Measurements from ENCODE around the gene ACTMAP. TPM values are rescaled to one million over a fixed set of nuclear protein-coding genes. Genes with fewer than 3 reads are reported as not detected.

The ACTMAP gene
- total RNA-seq, 1 donor from 2014 or later = 10.4 TPM

GRCh38 chr19:40747536-40747935 lies 2.7 kb downstream of the ACTMAP start:
- H3K4me3 Mint-ChIP-seq (ENCODE audit: unreplicated experiment) = no peak overlapping the region
- no peaks in the 10 kb centered on the region for H3K9me3 Mint-ChIP-seq (ENCODE audit: low read depth)
- TF ChIP-seq CTCF (IDR thresholded peaks at IDR 0.05) = no peak
- H3K27ac Mint-ChIP-seq (ENCODE audit: unreplicated experiment) = no peak overlapping the region
- no peak for DNase-seq (ENCODE audit: low spot score)
- no peaks in the 10 kb centered on the region for H3K27me3 Mint-ChIP-seq (ENCODE audit: low read depth)
- peaks cover 49% of the 10 kb centered on the region for H3K4me1 Mint-ChIP-seq (ENCODE audit: low read depth)
- H3K36me3 Mint-ChIP-seq (ENCODE audit: low read depth) = peaks cover under 1% of the 10 kb centered on the region

- DNase-seq (ENCODE audit: low spot score) = no peak
- Mint-ChIP-seq H3K9me3 (ENCODE audit: low read depth) (no peaks in the 10 kb centered on the region), H3K36me3 (ENCODE audit: low read depth) (no peaks in the 10 kb centered on the region), H3K4me1 (ENCODE audit: low read depth) (peaks cover 39% of the 10 kb centered on the region), H3K27ac (ENCODE audit: unreplicated experiment) (peak overlapping the region; percentile 96), H3K4me3 (ENCODE audit: unreplicated experiment) (peak overlapping the region; percentile 42), H3K27me3 (ENCODE audit: low read depth) (no peaks in the 10 kb centered on the region)
- TF ChIP-seq CTCF (IDR thresholded peaks at IDR 0.05) = no peak
These were observed 4.9 kb downstream of the ACTMAP start for GRCh38 chr19:40745402-40745780.

GRCh38 chr19:40744554-40745401 lies 5.5 kb downstream of the ACTMAP start:
- DNase-seq (ENCODE audit: low spot score) = no peak
- Mint-ChIP-seq H3K9me3 (ENCODE audit: low read depth) (no peaks in the 10 kb centered on the region), H3K4me3 (ENCODE audit: unreplicated experiment) (peak overlapping the region; percentile 42), H3K27ac (ENCODE audit: unreplicated experiment) (peak overlapping the region; percentile 96), H3K27me3 (ENCODE audit: low read depth) (no peaks in the 10 kb centered on the region), H3K4me1 (ENCODE audit: low read depth) (peaks cover 33% of the 10 kb centered on the region), H3K36me3 (ENCODE audit: low read depth) (no peaks in the 10 kb centered on the region)
- TF ChIP-seq CTCF (IDR thresholded peaks at IDR 0.05) = no peak

GRCh38 chr19:40743926-40744325 lies 6.4 kb downstream of the ACTMAP start:
- DNase-seq (ENCODE audit: low spot score) = no peak
- Mint-ChIP-seq H3K4me1 (ENCODE audit: low read depth) (peaks cover 26% of the 10 kb centered on the region), H3K4me3 (ENCODE audit: unreplicated experiment) (no peak overlapping the region), H3K9me3 (ENCODE audit: low read depth) (no peaks in the 10 kb centered on the region), H3K27ac (ENCODE audit: unreplicated experiment) (no peak overlapping the region), H3K27me3 (ENCODE audit: low read depth) (no peaks in the 10 kb centered on the region), H3K36me3 (ENCODE audit: low read depth) (peaks cover 2% of the 10 kb centered on the region)
- TF ChIP-seq CTCF (IDR thresholded peaks at IDR 0.05) = no peak

- TF ChIP-seq CTCF (IDR thresholded peaks at IDR 0.05) = no peak
- peaks cover 5% of the 10 kb centered on the region for H3K36me3 Mint-ChIP-seq (ENCODE audit: low read depth)
- peak overlapping the region; percentile 59 for H3K27ac Mint-ChIP-seq (ENCODE audit: unreplicated experiment)
- H3K4me1 Mint-ChIP-seq (ENCODE audit: low read depth) = peaks cover 19% of the 10 kb centered on the region
- no peaks in the 10 kb centered on the region for H3K9me3 Mint-ChIP-seq (ENCODE audit: low read depth)
- H3K27me3 Mint-ChIP-seq (ENCODE audit: low read depth) = no peaks in the 10 kb centered on the region
- no peak for DNase-seq (ENCODE audit: low spot score)
- no peak overlapping the region for H3K4me3 Mint-ChIP-seq (ENCODE audit: unreplicated experiment)
These were observed 7.4 kb downstream of the ACTMAP start for GRCh38 chr19:40742886-40743285.

All from chondrocyte (in vitro differentiated cells).